SKM-1 (cell line): ENCODE data around the gene TSPYL4.

ENCODE experiments used
- DNase-seq: peaks from one replicate; lab custom pipeline; 2025; ENCODE audit not compliant: unreplicated experiment; lab: John Stamatoyannopoulos, UW

The TSPYL4 gene

GRCh38 chr6:116271149-116271708 lies 17.4 kb upstream of the TSPYL4 start:
- DNase-seq: no peak

GRCh38 chr6:116268589-116269293 lies 14.9 kb upstream of the TSPYL4 start:
- DNase-seq: peak; percentile 79

- DNase-seq: no peak
These were observed 14.1 kb upstream of the TSPYL4 start for GRCh38 chr6:116267836-116268588.

- DNase-seq: no peak
These were observed 12.9 kb upstream of the TSPYL4 start for GRCh38 chr6:116266803-116267202.

- DNase-seq: no peak
These were observed 11.4 kb upstream of the TSPYL4 start for GRCh38 chr6:116265041-116265829.

- no peak for DNase-seq
These were observed 9.5 kb upstream of the TSPYL4 start for GRCh38 chr6:116263353-116263752.

GRCh38 chr6:116258520-116258919 lies 4.6 kb upstream of the TSPYL4 start:
- DNase-seq: no peak

GRCh38 chr6:116256694-116257093 lies 2.8 kb upstream of the TSPYL4 start:
- DNase-seq: no peak

- DNase-seq: no peak
These were observed 1.4 kb upstream of the TSPYL4 start for GRCh38 chr6:116255246-116255800.

- DNase-seq: no peak
These were observed 602 bp upstream of the TSPYL4 start for GRCh38 chr6:116254297-116255056.

GRCh38 chr6:116253188-116253504 lies 729 bp downstream of the TSPYL4 start:
- DNase-seq: no peak

- no peak for DNase-seq
These were observed 2.1 kb downstream of the TSPYL4 start for GRCh38 chr6:116251568-116252384.

- DNase-seq: no peak
These were observed 5.3 kb downstream of the TSPYL4 start for GRCh38 chr6:116248577-116248976.

- peak; percentile 8 for DNase-seq
These were observed 6.6 kb downstream of the TSPYL4 start for GRCh38 chr6:116247285-116247684.

GRCh38 chr6:116246089-116246488 lies 7.8 kb downstream of the TSPYL4 start:
- no peak for DNase-seq

GRCh38 chr6:116244284-116244683 lies 9.6 kb downstream of the TSPYL4 start:
- no peak for DNase-seq

GRCh38 chr6:116239856-116240255 lies 14.0 kb downstream of the TSPYL4 start:
- DNase-seq: no peak

- no peak for DNase-seq
These were observed 14.6 kb downstream of the TSPYL4 start for GRCh38 chr6:116239256-116239655.

- DNase-seq: no peak
These were observed 15.8 kb downstream of the TSPYL4 start for GRCh38 chr6:116238083-116238482.

- DNase-seq: no peak
These were observed 19.2 kb downstream of the TSPYL4 start for GRCh38 chr6:116234689-116235088.
